Heart left ventricle (tissue), 16 donors: Measurements from ENCODE around the gene ANO4. TPM values are rescaled to one million over a fixed set of nuclear protein-coding genes. Genes with fewer than 3 reads are reported as not detected.
"Not testable (repeated sequence)": the region's sequence is repeated elsewhere in the genome, so short reads cannot be mapped to it uniquely, and the experiment has no call there.

Source experiments
- ATAC-seq, 4 donors: fragments of 200-7000 bp; cut with Tn5 transposase; one replicate each; pipeline ENCODE4 v1.9.1; 2020 to 2022; ENCODE audit warnings: moderate library complexity in 4 of 4, mild to moderate bottlenecking in 3 of 4, moderate number of reproducible peaks in 1 of 4
- DNase-seq, 5 donors: peaks; one replicate each; pipeline ENCODE4 v3.0.0-alpha.2; 2020
- H3K27ac ChIP-seq, 12 donors: fragments of 200-600 bp; sonication (generic) in 4 of 12; one replicate each; pipeline versions ENCODE4 v1.5.0 to v1.8.0; 2016 to 2022; ENCODE audit warnings: mild to moderate bottlenecking in 2 of 12
- H3K27me3 ChIP-seq, 9 donors: fragments of 200-600 bp; sonication (generic) in 2 of 9; one replicate each; pipeline versions ENCODE4 v1.5.1 to v1.8.0; 2016 to 2022; ENCODE audit warnings: mild to moderate bottlenecking in 3 of 9
- H3K36me3 ChIP-seq, 9 donors: fragments of 200-600 bp; sonication (generic) in 2 of 9; one replicate each; pipeline versions ENCODE4 v1.5.0 to v1.8.0; 2018 to 2022; ENCODE audit warnings: mild to moderate bottlenecking in 2 of 9
- H3K4me1 ChIP-seq, 12 donors: fragments of 200-600 bp; sonication (generic) in 4 of 12; one replicate each; pipeline versions ENCODE4 v1.5.0 to v1.8.0; 2016 to 2022; ENCODE audit warnings: mild to moderate bottlenecking in 3 of 12
- H3K4me3 ChIP-seq, 12 donors: fragments of 200-600 bp; sonication (generic) in 4 of 12; one replicate each; pipeline versions ENCODE4 v1.5.0 to v1.8.0; 2017 to 2022; ENCODE audit warnings: mild to moderate bottlenecking in 9 of 12, moderate library complexity in 4 of 12
- H3K9me3 ChIP-seq, 12 donors: fragments of 200-600 bp; sonication (generic) in 4 of 12; one replicate each; pipeline versions ENCODE4 v1.5.0 to v1.8.0; 2016 to 2022; ENCODE audit warnings: mild to moderate bottlenecking in 1 of 12
- POLR2A ChIP-seq, 2 donors: fragments of 450-650 bp; IDR thresholded peaks; one replicate each; pipeline ENCODE4 v1.6.1; 2017; ENCODE audit warnings: antibody characterized with exemption in 2 of 2, mild to moderate bottlenecking in 2 of 2, moderate library complexity in 2 of 2
- WGBS, 4 donors: extraction: QIAGEN DNeasy Blood & Tissue Kit in 2 of 4; methylation state at CpG; one replicate each; pipeline versions ENCODE4 v1.1.5 to v1.1.7; 2013 to 2018; 5-methylcytosine and 5-hydroxymethylcytosine counted together
- intact Hi-C, 10 donors: fragments of 100-400 bp; cut with DNase I; formaldehyde crosslinking; loops; one replicate each; pipeline versions ENCODE4 v1.11.1 to v1.14.2; 2022
- polyA plus RNA-seq, 2 donors: library from polyadenylated mRNA; stranded (reverse); fragments of 200-250 nt; gene quantifications; one replicate each; pipeline ENCODE4 v1.2.3, GENCODE V29; 2013
- total RNA-seq, 9 donors: library from RNA; depleted of rRNA in 2 of 9; stranded (reverse); fragments of >200 nt in 2 of 9; fragmentation: NEBNext Ultra II Directional in 3 of 9; extraction: Animal tissue kit (Norgen Biotek cat#: 25700) in 3 of 9; gene quantifications; one replicate each; pipeline versions ENCODE4 v1.1.0 to v1.2.4, GENCODE V29; 2016 to 2023
- TF ChIP-seq, protein P1 (sequence below), 12 donors: fragments of 200-600 bp; sonication (generic) in 4 of 12; IDR thresholded peaks; one replicate each; pipeline versions ENCODE4 v1.5.0 to v1.8.0; 2018 to 2022; ENCODE audit warnings: antibody characterized with exemption in 12 of 12, mild to moderate bottlenecking in 5 of 12
- donor health status: ischemic (EF 13 %, LVEDD 7.1; RV severe dilation, severe dysfunction).
- donor health status: healthy with polysubstance abuse.
- donor health status: DM: no; HTN: yes; CAD: no.
- donor health status: DM: no; HTN: no; CAD: no.
- donor health status: ischemic (EF 25% LVEDD 6.9; RV normal size, moderate dysfunction).
- donor health status: ischemic (EF 25% LVEDD 5.7; RV mildly dilated, moderate dysfunction).
- donor health status: healthy.
- donor health status: DM: yes; HTN: yes; CAD: no.
- donor health status: ischemic (EF 35%, LVEDD 5.7; RV mildly dilated, moderate dysfunction).
- donor health status: nonischemic (EF 11% LVEDD 7.7; RV severe dilation, severe dysfunction).
- donor health status: DM: yes; HTN: yes; CAD: no.
- donor health status: PGD.
- donor health status: ischemic (EF 29% LVEDD 5.4; RV normal size, mild dysfunction).
- donor health status: nonischemic (EF 23%, LVEDD 6.1; RV moderate dilation, normal function).

ANO4 gene
- total and polyA plus RNA-seq, 11 donors = 0.05 to 0.50 (median 0.12) TPM; not detected in 6

DNA sequence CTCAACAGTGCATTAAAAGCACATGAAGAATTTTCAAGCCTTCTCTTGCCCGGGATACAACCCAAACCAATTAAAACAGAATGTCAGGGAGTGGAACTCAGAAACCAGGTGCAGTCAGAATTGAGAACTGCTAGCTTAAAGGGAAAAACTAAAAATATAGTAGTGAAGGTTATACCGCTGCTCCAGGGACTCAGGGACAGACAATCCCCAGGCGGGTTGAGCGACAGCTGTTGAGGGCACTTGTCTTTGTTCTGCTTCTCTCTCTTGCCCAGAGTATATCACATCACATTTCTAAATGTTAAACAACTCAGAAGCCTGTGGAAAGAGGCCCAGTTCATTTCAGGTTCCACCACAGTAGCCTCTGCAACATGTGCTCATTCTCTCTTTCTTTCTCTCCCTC is 322.3 kb downstream of the ANO4 start:
- H3K4me3 ChIP-seq = no peak overlapping the region
- WGBS, 4 donors = 81 to 85% (median 83%) methylated on average over 4 of the region's 4 CpGs
- intact Hi-C loops = no loop called here
- no peaks in the 10 kb centered on the region for H3K27me3 ChIP-seq
- no peak for ATAC-seq
- no peak overlapping the region for H3K27ac ChIP-seq
- peaks cover 0 to 13% (median 0%) of the 10 kb centered on the region in 12 donors for H3K9me3 ChIP-seq
- no peak for DNase-seq
- H3K4me1 ChIP-seq = no peaks in the 10 kb centered on the region
- TF ChIP-seq, protein P1, sequence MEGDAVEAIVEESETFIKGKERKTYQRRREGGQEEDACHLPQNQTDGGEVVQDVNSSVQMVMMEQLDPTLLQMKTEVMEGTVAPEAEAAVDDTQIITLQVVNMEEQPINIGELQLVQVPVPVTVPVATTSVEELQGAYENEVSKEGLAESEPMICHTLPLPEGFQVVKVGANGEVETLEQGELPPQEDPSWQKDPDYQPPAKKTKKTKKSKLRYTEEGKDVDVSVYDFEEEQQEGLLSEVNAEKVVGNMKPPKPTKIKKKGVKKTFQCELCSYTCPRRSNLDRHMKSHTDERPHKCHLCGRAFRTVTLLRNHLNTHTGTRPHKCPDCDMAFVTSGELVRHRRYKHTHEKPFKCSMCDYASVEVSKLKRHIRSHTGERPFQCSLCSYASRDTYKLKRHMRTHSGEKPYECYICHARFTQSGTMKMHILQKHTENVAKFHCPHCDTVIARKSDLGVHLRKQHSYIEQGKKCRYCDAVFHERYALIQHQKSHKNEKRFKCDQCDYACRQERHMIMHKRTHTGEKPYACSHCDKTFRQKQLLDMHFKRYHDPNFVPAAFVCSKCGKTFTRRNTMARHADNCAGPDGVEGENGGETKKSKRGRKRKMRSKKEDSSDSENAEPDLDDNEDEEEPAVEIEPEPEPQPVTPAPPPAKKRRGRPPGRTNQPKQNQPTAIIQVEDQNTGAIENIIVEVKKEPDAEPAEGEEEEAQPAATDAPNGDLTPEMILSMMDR (IDR thresholded peaks at IDR 0.05) = no peak
- TF ChIP-seq POLR2A (IDR thresholded peaks at IDR 0.05) = no peak
- H3K36me3 ChIP-seq = no peaks in the 10 kb centered on the region

DNA sequence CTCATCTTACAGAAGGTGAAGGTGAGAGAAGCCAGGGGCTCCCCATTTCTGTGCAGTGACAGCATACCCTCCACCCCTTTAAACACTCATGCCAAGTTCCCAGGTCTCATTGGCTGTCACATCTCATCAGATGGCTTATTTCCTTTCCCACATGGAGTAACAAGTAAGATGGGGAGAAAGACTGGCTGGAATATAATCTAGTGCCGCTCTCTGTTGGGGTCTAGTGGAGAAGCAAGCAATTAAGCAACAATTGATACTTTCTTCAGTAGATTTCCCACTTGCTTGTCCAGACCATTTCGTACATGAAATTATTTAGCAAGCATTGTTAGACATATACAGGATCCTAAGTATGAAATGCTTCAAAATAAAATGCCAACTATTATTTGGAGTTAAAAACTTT is 323.3 kb downstream of the ANO4 start:
- Histone ChIP-seq H3K36me3 (no peaks in the 10 kb centered on the region), H3K9me3 (peaks cover 0 to 13% (median 0%) of the 10 kb centered on the region in 12 donors), H3K4me1 (no peaks in the 10 kb centered on the region), H3K27me3 (no peaks in the 10 kb centered on the region), H3K27ac (no peak overlapping the region), H3K4me3 (no peak overlapping the region)
- TF ChIP-seq POLR2A (IDR thresholded peaks at IDR 0.05) = no peak
- TF ChIP-seq, protein P1 (IDR thresholded peaks at IDR 0.05) = no peak
- no peak for DNase-seq
- ATAC-seq = no peak
- WGBS, 4 donors = 76 to 88% (median 83%) methylated on average over 2 of the region's 2 CpGs
- intact Hi-C loops = no loop called here

DNA sequence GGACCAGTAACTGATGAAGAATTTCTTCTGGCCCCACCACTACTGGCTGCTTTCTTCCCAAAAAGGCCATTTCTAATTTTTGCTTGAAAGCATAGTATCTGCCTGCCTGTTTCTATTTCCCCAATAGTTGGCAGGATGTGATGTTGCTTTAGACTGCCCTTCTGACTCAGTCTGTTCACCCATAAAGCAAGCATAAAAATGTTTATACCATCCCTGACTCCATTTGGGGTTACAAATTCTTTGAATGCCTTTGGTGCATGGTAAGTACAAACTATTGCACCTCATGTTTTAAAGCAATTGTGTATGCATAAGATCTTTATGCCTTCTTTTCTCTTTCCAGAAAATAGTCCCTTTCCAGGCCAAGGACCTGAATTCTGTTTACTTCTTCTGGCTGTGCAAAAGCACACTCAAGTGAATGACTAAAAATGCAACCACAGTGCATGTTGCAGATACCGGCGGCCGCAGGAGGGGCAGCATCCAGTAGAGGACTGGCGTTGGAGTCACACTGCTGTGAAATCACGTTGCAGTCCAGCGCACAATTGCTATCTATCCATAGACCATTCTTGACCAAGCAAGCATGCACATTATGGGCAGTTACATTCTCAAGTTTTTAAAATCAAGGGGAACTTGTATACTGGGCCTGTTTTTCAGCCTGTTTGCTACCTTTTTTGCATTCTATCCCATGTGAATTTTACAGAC is 333.1 kb downstream of the ANO4 start:
- WGBS, 4 donors = 85 to 92% (median 87%) methylated on average over 6 of the region's 6 CpGs
- DNase-seq (no peak), ATAC-seq (no peak)
- H3K4me3 ChIP-seq = no peak overlapping the region
- H3K27ac ChIP-seq = no peak overlapping the region
- no peaks in the 10 kb centered on the region for H3K27me3 ChIP-seq
- H3K4me1 ChIP-seq = no peaks in the 10 kb centered on the region
- TF ChIP-seq, protein P1 (IDR thresholded peaks at IDR 0.05) = no peak
- TF ChIP-seq POLR2A (IDR thresholded peaks at IDR 0.05) = no peak
- peaks cover 0 to 5% (median 0%) of the 10 kb centered on the region in 12 donors for H3K9me3 ChIP-seq
- no peaks in the 10 kb centered on the region for H3K36me3 ChIP-seq
- intact Hi-C loops = no loop called here

DNA sequence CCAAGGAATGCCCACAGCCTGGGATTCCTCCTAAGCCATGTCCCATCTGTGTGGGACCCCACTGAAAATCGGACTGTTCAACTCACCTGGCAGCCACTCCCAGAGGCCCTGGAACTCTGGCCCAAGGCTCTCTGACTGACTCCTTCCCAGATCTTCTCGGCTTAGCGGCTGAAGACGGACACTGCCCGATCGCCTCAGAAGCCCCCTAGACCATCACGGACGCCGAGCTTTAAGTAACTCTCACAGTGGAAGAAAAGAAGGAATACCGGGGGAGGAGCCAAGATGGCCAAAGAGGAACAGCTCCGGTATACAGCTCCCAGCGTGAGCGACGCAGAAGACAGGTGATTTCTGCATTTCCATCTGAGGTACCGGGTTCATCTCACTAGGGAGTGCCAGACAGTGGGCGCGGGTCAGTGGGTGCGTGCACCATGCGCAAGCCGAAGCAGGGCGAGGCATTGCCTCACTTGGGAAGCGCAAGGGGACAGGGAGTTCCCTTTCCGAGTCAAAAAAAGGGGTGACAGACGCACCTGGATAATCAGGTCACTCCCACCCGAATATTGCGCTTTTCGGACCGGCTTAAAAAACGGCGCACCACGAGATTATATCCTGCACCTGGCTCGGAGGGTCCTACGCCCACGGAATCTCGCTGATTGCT is 351.3 kb downstream of the ANO4 start:
- 87 to 92% (median 90%) methylated on average over 30 to 35 of the region's 35 CpGs for WGBS, 4 donors
- H3K4me3 ChIP-seq, intact Hi-C loops, H3K9me3 ChIP-seq, H3K36me3 ChIP-seq, DNase-seq, H3K27me3 ChIP-seq, H3K27ac ChIP-seq, ATAC-seq, H3K4me1 ChIP-seq: not testable (repeated sequence)
